ENCODE data around the gene GMDS. TPM values are rescaled to one million over a fixed set of nuclear protein-coding genes. Genes with fewer than 3 reads are reported as not detected.

Gene GMDS
- total and polyA plus RNA-seq, 2 experiments from 2014 or later = 30.1 to 36.5 TPM

GRCh38 chr6:1836690-1837089, 408.7 kb downstream of the GMDS start:
- no peak for ATAC-seq
- peaks cover 4% of the 10 kb centered on the region for H3K27me3 Mint-ChIP-seq (ENCODE audit: insufficient read depth, low read depth, poor library complexity)

More at GRCh38 chr6:1836690-1837089, 408.7 kb downstream of the GMDS start:
- Histone ChIP-seq H3K36me3 (ENCODE audit: insufficient read depth) (no peaks in the 10 kb centered on the region), H3K79me2 (replicated peaks; ENCODE audit: insufficient read depth) (no peaks in the 10 kb centered on the region), H3K4me1 (ENCODE audit: insufficient read depth) (peaks cover 60% of the 10 kb centered on the region), H3F3A (replicated peaks; ENCODE audit: low read depth) (no peaks in the 10 kb centered on the region), H3K4me2 (no peak overlapping the region), H4K20me1 (replicated peaks; ENCODE audit: insufficient read depth) (no peaks in the 10 kb centered on the region), H2AFZ (no peak overlapping the region), H3K27ac (ENCODE audit: low read depth) (no peak overlapping the region), H3K27me3 (ENCODE audit: insufficient read depth) (no peaks in the 10 kb centered on the region), H3K9me2 (ENCODE audit: insufficient read depth) (no peaks in the 10 kb centered on the region), H3K4me3 (no peak overlapping the region)
- Mint-ChIP-seq H3K36me3 (ENCODE audit: low read depth) (no peaks in the 10 kb centered on the region), H3K27ac (no peak overlapping the region), H3K4me1 (peaks cover 53% of the 10 kb centered on the region), H3K4me3 (no peak overlapping the region), H3K9me3 (no peaks in the 10 kb centered on the region)
- TF ChIP-seq EZH2 (IDR thresholded peaks at IDR 0.05; ENCODE audit: low read depth, unreplicated experiment) (no peak), ETS1 (IDR thresholded peaks at IDR 0.05) (no peak), ZNF331 (CRISPR knock-in tag; IDR thresholded peaks at IDR 0.05; ENCODE audit: low read depth) (no peak), JUNB (IDR thresholded peaks at IDR 0.05; ENCODE audit: unreplicated experiment) (no peak), ZNF462 (CRISPR knock-in tag; IDR thresholded peaks at IDR 0.05) (no peak), REST (IDR thresholded peaks at IDR 0.05; ENCODE audit: unreplicated experiment) (no peak), NANOG (IDR thresholded peaks at IDR 0.05; ENCODE audit: borderline replicate concordance) (no peak), CREB1 (CRISPR knock-in tag; IDR thresholded peaks at IDR 0.05; ENCODE audit: low read depth) (no peak), EZH2phosphoT487 (IDR thresholded peaks at IDR 0.05; ENCODE audit: unreplicated experiment) (no peak), CTCF (conservative IDR thresholded peaks at IDR 0.05; ENCODE audit: low read depth in 2 of 2) (no peak), STAT1 (IDR thresholded peaks at IDR 0.05; ENCODE audit: unreplicated experiment) (no peak), POLR2AphosphoS5 (IDR thresholded peaks at IDR 0.05; ENCODE audit: low read depth) (no peak), ZNF114 (CRISPR knock-in tag; IDR thresholded peaks at IDR 0.05) (no peak)
- DNase-seq (ENCODE audit: low spot score) = no peak
